ENCODE data around the gene COL21A1.
"Not testable (repeated sequence)": the region's sequence is repeated elsewhere in the genome, so short reads cannot be mapped to it uniquely, and the experiment has no call there.

The COL21A1 gene

GRCh38 chr6:56041591-56041990 is 205.8 kb downstream of the COL21A1 start:
- DNase-seq, result no peak

- DNase-seq, result no peak
Measured at GRCh38 chr6:56040889-56041301, 206.5 kb downstream of the COL21A1 start.

- DNase-seq, result no peak
Measured at GRCh38 chr6:56040223-56040622, 207.2 kb downstream of the COL21A1 start.

- no peak for DNase-seq
Measured at GRCh38 chr6:56038764-56039163, 208.6 kb downstream of the COL21A1 start.

GRCh38 chr6:56037601-56038000 is 209.8 kb downstream of the COL21A1 start:
- DNase-seq, result no peak

GRCh38 chr6:56036916-56037600 is 210.3 kb downstream of the COL21A1 start:
- DNase-seq, result no peak

GRCh38 chr6:56033401-56033800 is 214.0 kb downstream of the COL21A1 start:
- no peak for DNase-seq

GRCh38 chr6:56032715-56033260 is 214.6 kb downstream of the COL21A1 start:
- no peak for DNase-seq

GRCh38 chr6:56027865-56028264 is 219.5 kb downstream of the COL21A1 start:
- no peak for DNase-seq

- DNase-seq, result no peak
Measured at GRCh38 chr6:56026455-56027180, 220.8 kb downstream of the COL21A1 start.

- DNase-seq, result no peak
Measured at GRCh38 chr6:56025795-56026194, 221.6 kb downstream of the COL21A1 start.

GRCh38 chr6:56024931-56025330 is 222.4 kb downstream of the COL21A1 start:
- no peak for DNase-seq

GRCh38 chr6:56023829-56024228 is 223.6 kb downstream of the COL21A1 start:
- DNase-seq, result no peak

GRCh38 chr6:56022678-56023077 is 224.7 kb downstream of the COL21A1 start:
- no peak for DNase-seq

- no peak for DNase-seq
Measured at GRCh38 chr6:56021943-56022342, 225.4 kb downstream of the COL21A1 start.

- no peak for DNase-seq
Measured at GRCh38 chr6:56019973-56020372, 227.4 kb downstream of the COL21A1 start.

GRCh38 chr6:56017198-56017597 is 230.2 kb downstream of the COL21A1 start:
- no peak for DNase-seq

GRCh38 chr6:56014039-56014438 is 233.3 kb downstream of the COL21A1 start:
- DNase-seq, result not testable (repeated sequence)

- no peak for DNase-seq
Measured at GRCh38 chr6:56009636-56010035, 237.7 kb downstream of the COL21A1 start.

Measured in NCI-H187 treated with DMSO at 0.1 percent for 48 hours (cell line).